GM19240 (cell line): ENCODE results near the gene IPO5.

Experiments used
- DNase-seq: peaks from one replicate; pipeline ENCODE4 v3.0.0; 2011; ENCODE audit warnings: low spot score; ENCODE audit not compliant: insufficient read length

IPO5 gene

GRCh38 chr13:98055623-98056022, 102.1 kb downstream of the IPO5 start:
- no peak for DNase-seq

DNA sequence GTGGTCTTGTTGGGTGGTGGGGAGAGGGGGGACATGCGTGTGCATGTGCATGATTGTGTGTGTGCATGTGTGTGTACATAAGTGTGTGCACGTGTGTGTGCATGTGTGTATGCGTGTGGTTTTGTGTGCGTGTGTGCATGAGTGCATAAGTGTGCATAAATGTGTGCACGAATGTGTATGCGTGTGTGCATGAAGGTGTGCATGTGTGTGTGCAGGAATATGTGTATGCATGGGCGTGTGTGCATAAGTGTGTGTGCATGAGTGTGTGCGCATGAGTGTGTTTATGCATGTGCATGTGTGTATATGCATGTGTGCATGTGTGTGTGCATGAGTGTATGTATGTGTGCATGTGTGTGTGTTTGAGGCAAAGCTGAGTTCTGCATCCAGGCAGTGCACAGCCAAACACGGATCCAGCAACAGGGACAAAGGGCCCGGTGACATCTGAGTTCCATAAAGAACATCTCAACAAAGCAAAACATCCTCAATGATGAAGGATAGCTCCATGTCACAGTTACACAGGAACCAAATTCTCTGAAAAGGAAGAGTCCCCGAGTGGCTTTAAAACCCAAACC, 103.5 kb downstream of the IPO5 start:
- DNase-seq: no peak

GRCh38 chr13:98059276-98059675, 105.8 kb downstream of the IPO5 start:
- no peak for DNase-seq

DNA sequence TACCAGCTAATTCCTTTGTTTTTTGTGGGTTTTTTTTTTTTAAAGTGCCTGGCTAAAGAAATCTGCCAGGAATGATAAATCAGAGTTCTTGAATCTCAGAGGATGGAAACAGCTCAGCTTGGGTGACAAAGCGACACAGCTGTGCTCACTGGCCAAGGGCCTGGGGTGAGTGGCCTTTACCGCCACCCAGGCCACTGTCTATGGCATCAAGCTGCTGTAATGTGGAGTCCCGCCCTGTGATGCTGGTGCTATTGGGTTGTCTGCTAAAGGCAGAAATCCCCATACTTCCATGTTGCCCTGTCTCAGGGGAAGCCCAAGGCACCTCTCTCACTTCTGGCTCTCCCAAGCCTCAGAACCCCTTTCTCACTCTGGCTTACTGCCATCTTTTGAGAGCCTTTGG, 106.8 kb downstream of the IPO5 start:
- DNase-seq: no peak

DNA sequence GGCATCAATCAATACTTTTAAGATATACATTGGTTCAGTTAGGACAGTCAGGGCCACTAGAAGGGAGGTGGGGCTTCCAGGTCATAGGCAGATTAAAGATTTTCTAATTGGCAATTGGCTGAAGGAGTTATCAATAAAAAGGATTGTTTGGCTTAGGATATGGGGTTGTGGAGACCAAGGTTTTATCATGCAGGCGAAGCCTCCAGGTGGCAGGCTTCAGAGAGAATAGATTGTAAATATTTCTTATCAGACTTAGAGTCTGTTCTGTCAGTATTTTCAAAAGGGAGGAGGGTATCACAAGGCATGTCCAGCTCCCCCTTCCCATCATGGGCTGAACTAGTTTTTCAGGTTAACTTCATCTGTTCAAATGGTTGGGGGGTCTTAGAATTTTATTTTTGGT, 112.0 kb downstream of the IPO5 start:
- DNase-seq: no peak

DNA sequence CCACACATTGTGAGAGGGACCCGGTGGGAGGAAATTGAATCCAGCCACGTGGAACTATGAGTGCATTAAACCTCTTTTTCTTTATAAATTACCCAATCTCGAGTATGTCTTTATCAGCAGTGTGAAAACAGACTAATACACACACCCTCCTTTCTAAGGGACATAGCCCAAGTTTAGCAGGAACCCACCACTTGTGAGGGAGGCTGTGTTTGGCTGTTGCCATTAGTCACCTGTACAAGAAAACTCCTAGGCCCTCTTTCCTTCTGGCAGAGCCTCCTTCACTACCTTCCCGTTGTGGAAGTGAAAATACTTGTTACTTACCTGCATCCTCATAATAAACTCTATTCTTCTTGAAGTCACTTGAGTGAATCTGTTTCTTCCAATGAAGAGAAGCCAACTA, 113.2 kb downstream of the IPO5 start:
- DNase-seq: no peak

DNA sequence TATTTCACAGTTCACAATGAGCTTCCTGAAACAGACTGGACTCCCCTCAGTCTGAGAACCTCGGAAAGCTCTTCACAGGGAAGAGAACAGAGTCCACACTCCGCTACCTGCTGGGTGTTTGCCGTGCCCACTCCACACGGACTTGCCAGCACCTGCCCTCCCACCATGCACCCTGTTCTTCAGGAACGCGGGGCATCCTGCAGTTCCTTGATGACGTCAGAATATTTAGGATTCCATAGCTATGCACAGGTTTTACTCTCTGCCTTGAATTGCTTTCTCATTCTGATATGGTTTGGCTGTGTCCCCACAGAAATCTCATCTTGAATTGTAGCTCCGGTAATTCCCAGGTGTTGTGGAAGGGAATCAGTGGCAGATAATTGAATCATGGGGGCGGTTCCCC, 115.0 kb downstream of the IPO5 start:
- no peak for DNase-seq

GRCh38 chr13:98069985-98070384, 116.5 kb downstream of the IPO5 start:
- DNase-seq: no peak

DNA sequence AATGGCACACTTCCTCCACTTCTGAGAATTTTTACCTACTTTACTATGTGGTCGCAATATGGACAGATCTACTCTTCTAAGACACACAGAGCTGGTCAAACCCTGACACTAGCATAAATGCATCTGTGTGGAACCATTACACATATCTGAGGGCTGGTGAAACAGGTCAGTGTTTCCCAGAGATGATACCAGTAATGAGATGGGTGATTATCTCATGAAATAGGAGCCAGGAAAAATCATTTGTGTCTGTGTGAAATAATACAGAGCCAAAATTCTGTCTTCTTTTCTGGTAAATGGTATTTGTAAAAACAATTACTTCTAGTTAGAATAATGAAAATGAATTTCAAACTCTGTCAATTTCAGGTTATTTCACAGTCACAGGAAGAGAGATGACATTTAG, 117.8 kb downstream of the IPO5 start:
- no peak for DNase-seq

- DNase-seq: no peak
Measured at GRCh38 chr13:98072476-98072875, 119.0 kb downstream of the IPO5 start.
